Lower leg skin (tissue), 3 donors: ENCODE data around the gene VWA1.

Source experiments
- CTCF ChIP-seq, 3 donors: fragments of 450-650 bp; IDR thresholded peaks; one replicate each; pipeline ENCODE4 v1.5.1; 2016; ENCODE audit warnings: antibody characterized with exemption in 3 of 3, mild to moderate bottlenecking in 3 of 3, moderate library complexity in 2 of 3
- POLR2A ChIP-seq, 2 donors: fragments of 450-650 bp; IDR thresholded peaks; one replicate each; pipeline ENCODE4 v1.6.1; 2016 to 2017; ENCODE audit warnings: antibody characterized with exemption in 2 of 2, mild to moderate bottlenecking in 1 of 2, moderate library complexity in 1 of 2

- TF ChIP-seq CTCF (IDR thresholded peaks at IDR 0.05) (no peak), POLR2A (IDR thresholded peaks at IDR 0.05) (no peak)
Observed at GRCh38 chr1:1393428-1393827, 42.1 kb upstream of the VWA1 start.
